Hematopoietic multipotent progenitor cell treated with erythropoietin and hydrocortisone succinate and interleukin-3 and kit ligand, for 8 days (in vitro differentiated cells): Measurements from ENCODE around the gene ARHGEF38.

Source experiments
- DNase-seq: peaks from one replicate; pipeline ENCODE4 v3.0.0-alpha.2; 2015

ARHGEF38 gene

DNA sequence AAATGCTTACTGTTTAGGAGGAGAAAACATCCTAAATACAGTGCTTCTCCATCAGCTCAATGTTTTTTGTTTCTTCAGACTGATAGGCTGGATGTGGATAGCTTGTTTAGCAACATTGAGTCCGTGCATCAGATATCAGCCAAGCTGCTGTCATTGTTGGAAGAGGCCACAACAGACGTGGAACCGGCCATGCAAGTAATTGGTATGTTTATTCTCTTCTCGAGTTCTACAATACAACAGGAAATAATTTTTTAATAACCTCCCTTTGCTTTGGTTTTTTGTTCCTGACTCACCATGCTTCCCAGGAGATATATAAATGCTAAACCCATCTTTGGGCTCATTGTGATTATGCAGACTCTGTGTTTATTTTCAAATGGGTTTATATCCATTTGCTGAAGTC lies 60.9 kb downstream of the ARHGEF38 start:
- no peak for DNase-seq

DNA sequence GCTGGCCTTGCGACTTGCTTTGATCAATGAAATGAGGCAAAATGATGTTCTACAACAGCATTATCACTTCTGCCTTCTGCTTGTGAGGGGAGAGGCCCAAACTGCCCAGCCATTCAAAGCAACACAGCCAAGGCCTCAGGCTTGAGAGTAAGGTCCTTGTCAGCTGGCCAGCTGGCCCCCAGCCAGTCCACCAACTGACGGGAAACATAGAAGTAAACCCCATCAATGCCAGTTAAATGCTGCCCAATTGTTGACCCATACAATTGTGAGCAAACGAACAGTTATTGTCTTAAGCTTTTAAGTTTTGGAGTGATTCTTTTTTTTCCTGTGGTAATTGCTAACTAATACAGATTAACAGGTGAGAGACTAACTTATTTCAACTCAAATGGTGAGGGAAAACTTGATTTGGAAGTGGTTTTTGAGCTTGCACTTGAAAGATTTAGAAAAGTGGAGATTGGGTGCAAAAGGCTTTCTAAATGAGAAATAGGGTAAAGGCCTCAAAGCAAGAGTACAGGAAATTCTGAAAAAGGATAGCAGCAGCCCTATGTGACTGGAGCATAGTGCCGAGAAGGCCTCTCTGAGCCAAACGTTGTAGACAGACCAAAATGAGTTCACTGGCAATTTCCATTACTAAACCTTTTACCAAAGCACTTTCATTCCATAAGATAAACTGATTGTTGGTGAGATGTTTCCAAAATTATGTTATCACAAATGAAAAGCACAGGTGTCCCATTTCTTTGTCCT lies 66.9 kb downstream of the ARHGEF38 start:
- peak; percentile 80 for DNase-seq

DNA sequence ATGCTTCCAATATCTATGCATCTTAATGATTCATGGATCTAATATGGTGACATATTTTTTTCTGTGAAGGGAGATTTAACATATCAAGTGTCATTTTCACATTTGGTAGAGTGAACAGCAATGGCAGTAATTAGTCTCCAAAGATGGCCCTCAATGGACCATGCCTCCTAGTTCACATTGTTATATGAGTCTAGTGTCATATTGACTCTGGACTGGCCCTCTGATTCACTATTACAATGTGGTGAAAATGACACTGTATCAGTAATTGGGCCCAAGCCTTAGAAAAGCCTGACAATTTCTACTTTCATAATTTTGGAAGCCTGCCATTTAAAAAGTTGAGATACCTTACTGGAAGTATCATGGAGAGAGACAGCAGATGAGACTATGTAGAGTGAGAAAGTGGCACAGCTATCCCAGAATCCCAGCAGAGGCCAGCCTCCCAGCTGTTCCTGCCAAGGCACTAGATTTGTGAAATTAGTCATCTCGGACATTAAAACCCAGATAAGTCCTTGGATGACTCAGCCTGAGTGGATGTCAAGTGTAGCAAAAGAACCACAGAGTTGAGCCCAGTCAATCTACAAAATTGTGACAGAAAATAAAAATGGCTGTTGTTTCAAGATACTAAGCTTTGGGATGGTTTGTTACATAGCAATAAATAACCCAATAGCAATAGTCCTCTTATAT lies 68.4 kb downstream of the ARHGEF38 start:
- DNase-seq, result peak; percentile 38

DNA sequence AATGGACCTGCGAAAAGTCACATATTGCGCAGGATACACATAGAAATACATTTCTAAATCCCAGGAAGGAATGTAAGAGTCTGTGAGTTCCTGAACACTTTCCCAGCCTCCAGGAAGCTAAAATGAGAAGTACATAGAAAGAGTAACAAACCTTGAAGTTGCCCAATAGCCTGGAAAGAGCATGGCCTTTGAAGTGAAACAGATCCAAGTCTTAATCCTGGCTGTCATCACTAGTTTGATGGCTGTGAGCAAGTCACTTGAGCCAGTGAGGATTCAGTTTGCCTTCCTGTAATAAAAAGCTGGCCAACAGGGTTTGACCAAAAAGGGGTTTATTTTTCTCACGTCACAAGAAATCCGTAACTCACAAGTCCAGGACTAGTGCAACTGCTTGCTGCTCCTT lies 69.8 kb downstream of the ARHGEF38 start:
- no peak for DNase-seq

DNA sequence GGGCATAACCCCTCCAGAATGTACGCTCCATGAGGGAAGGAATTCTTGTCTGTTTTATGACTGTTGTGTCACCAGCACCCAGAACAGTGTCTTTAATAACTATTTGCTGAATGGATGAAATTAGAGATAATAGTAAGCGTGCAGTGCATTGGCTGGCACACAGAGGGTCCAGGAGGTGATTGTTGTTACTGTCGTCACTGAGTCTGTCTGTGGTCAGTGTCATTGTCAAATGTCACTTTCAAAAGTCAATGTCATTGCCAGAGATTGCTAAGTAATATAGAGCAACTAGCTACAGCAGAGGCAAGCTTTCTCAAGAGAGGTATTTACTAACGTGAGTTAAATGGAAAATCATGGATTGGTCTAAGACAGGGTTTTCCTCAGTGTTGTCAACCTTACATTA lies 70.7 kb downstream of the ARHGEF38 start:
- no peak for DNase-seq

DNA sequence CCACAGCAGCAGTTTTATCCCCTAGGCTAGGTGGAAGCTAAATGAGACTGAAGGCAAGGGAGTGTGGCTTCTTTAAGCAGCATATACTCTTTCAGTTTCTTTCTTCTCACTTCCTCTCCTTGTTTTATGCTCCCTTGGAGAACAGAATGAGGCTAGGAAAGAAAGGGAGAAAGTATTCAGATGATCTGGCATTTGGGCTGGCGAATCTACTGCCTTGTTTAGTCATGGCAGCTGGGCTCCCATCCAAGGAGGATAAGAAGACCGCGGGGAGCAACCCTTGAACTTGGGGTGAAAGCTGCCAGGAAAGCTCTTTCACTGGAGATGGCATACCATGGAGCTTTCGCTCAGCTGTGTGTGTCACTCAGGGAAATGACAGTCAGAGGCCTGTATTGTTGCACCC lies 72.1 kb downstream of the ARHGEF38 start:
- peak; percentile 65 for DNase-seq

DNA sequence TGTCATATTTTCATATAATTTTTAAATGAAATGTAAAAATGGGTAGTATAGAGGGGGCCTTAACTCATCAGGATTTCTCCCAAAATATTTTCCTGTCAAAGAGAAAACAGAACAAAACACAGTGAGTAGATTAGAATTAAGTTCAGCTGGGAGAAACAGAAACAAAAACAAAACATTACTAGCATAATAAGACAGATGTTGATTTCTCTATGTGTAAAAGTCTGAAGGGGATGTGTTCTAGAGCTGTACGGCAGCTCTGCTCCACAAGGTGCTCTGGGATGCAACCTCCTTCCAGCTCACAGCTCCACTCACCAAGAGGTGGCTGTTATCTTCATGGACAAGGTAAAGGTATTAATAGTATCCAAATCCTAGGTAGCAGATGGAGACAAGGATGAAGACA lies 72.8 kb downstream of the ARHGEF38 start:
- DNase-seq, result no peak

DNA sequence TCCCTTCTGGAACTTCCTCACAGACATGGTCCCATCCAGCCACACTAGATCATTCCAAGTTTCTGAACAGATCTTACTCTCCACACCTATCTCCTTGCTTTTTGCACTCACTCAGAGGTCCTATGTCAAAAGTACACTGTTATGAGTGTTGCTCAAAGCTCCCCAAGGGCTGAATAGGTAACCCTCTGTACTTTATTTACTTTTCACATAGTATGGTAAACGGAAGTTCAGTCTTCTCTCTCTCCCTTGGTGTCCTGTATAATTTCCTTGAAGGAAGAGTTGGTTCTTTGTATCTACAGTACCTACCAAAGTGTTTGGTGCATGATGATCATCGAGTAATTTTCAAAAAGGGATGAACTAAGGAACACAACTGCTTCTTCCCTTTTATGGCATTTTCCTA lies 74.4 kb downstream of the ARHGEF38 start:
- no peak for DNase-seq

DNA sequence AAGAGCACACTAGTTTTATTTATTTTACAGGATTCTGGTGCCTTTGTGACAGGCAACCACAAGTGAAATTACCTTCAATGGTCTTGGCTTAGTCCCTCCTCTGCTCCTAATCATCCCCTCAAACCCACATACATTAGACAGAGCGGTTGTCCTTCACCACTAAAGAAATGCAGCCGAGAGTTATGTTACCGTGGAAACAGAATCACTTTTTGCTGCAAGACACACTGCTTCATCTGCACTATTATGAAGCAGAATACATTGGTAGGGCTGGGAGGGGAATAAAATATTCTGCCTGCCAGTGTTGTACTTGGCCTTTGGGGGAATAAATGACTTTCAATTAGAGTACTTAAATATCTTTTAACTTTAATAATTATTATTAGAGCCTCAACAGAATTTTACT lies 75.2 kb downstream of the ARHGEF38 start:
- DNase-seq, result no peak

DNA sequence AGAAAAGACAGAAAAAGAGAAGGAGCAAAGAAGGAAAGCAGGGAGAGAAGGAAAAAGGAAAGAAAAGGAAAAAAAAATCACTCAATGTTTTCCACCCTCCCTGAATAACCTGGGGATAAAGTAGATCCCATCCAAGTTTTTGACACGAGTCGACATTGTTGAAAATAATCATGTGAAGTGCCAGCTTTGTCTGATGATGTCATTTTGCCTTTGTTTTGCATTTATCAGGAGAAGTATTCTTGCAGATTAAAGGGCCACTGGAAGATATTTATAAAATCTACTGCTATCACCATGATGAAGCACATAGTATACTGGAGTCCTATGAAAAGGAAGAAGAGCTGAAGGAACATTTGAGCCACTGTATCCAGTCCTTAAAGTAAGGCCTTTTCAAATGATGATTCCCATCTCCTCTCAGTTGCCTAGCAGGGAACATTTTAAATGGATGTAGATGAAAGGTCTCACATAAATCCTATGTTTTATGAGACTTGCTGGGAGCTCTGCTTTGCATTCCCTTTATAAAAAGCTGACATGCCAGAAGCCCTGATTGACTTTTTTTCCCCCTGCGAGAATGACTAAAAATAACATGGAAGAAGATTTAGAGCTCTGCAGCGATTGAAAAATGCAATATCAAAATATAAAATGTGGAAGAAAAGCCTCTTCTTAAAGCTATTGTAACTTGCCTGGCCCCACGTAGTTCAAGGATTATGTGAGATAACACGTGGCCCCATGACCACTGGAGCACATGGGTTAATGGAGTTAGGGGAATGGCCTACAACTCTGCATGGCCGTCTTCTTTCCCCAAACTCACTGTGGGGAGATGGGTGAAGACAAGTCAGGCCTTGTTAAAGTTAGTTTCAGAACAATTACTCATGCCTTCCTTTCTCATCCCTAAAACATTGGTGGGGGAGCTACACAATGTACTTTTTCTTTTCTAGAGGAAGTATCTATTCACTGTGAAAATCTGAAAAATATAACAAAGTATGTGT lies 78.5 kb downstream of the ARHGEF38 start:
- DNase-seq, result no peak

DNA sequence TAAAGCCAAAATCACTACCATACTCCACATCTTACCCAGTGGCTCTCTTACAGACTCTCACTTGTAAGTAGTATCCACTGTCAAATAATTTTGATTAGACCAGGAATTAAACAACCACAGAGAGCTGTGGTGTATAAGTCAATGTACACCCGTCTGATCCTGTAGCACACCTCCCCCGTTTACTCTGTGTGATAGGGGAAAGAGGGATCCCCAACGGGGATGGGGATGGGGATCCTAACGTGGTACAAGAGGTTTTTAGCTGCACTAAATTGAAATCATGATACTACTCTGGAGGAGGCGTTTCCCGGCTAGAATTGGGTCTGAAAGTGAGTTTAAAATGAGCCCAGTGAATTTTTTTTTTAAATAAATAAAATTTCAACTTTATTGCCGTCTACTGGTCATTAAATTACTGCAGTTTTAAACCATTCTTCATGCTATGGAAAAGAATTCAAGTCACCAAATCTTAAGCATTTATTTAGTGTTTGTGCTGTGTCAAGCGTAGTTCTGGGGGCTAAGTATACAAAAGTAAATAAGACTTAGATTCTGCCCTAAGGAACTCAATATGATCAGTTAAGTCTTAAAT lies 79.5 kb downstream of the ARHGEF38 start:
- DNase-seq, result peak; percentile 30

DNA sequence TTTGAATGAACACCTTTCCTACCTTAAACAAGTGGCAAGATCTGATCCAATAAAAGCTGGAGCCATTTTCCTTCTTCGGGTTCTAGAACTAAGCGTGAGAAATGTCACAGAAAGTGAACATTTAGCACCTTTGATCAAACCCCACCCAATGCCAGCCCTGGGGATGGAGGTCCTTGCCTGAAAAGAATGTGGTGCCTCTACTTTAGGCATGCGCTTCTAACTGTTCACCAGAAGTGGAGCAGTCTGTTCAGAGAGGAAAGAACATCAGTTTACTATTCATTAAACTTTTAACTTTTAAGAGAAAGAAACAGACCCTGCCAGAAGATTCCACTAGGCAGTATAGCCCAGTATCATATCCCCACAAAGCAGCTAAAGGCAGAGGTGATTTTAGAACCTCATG lies 80.2 kb downstream of the ARHGEF38 start:
- DNase-seq, result no peak

DNA sequence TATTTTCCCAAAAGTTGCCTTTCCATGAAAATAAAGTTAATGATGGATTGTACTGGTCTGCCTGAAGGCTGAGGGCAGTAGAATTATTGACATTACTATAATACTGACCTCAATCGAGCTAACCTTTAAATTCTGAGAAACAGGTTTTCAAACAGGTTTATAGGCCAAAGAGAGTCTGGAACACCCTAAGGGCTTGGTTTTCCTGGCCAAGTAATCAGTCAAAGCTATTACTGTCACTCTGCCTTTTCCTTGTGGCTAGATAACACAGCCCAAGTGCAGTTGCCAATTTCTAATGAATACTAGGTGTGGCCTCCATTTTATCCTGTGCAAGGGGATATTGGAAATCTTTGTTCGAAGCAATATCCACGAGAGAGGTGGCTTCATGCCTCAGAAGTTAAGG lies 80.8 kb downstream of the ARHGEF38 start:
- no peak for DNase-seq

DNA sequence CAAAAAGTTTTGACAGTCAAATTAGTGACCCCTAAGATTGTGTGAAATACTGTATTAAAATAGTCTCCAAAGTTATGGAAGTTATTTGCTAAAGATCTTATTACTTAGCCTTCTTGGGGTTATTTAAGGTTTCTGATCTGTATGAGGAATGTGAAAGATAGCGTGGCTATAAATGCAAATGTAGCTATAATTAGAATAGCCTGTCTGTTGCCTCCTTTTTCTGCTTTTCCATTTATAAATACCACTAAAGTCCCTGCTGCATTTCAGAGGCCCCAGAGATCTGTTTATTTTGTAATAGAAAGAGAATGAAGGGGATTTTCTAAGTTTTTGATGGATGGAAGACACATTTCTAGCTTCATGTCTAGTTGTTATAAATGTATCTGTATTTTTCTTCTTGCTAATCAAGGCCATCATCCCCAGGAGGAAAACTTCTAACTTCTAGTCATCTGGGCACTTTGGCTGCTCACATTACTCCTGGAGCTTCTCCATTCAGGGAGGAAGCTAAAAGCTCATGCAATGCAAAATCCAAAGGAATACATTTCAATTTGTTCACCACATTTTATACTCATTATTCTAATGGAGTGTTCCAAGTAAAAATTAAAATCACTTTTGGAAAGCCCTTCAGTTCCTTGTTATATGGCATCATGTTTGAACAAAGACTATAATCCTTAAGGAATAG lies 82.1 kb downstream of the ARHGEF38 start:
- no peak for DNase-seq

DNA sequence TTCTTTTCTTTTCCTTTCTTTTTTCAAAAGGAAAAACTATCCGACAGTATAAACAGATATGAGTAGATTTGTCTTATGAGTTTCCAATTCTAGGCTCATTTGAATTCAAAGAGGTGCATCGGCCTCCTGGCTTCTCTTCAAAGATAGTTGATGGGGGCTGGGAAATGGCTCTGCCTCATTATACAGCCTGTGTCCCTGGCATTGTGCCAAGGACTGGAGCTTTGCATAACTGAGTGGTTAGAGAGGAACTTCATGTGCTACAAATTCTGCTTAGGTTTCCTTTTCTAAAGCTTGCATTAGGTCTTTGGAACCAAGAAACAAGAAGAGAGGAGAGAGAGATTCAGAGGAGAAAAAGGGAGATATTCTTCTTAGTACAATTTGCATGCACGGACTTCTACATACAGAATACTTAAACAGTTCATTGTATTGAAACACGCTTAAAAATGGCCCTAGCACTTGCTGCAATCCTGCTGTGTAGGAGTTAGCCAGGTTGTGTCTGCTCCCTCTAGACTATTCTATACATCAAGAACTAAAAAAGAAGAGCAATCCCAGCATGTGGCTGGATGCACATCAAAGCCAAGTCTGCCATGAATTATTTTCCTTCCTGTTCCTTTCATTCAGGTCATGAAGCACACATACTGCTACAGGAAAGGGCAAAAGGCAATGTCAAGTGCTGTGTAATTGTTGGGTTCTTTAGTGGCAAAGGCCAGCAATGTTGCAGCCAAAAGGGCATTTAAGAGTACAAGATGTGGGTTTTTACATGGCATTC lies 85.2 kb downstream of the ARHGEF38 start:
- peak; percentile 57 for DNase-seq

DNA sequence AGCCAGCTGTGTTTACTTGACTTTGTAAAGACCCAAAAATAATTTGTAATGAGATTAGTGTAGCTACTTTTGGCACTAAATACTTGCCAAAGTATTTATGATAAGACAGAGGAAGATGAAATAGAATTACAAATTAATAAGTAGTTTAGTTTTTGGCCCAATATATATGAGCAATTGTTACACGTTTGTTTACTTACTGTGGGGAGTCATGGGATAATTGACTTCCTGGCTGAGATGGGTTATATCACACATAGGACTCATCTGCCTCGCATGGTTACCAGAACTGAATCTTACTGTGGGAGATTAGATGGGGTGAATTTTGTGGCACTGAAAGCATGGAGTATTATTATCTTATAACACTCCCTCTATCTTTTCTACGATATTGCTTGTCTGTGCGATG lies 89.4 kb downstream of the ARHGEF38 start:
- DNase-seq, result no peak

DNA sequence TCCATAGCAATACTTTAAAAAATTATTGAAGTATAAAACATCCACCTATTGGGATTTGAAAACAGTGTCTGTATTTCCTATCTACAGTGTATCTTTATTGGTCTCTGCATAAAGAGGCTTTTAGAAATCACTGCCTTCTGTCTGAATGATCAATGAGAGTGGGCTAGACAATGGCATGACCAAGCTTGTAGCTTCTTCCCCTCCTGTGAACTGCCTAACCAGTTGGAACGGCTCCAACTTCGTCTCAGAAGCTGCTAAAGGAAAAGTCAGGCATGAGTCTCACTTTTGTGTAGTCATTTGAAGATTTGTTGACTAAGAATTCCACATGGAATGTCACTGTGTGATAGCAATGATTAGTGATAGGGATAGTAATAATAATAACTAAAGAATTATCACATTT lies 91.8 kb downstream of the ARHGEF38 start:
- DNase-seq, result no peak

DNA sequence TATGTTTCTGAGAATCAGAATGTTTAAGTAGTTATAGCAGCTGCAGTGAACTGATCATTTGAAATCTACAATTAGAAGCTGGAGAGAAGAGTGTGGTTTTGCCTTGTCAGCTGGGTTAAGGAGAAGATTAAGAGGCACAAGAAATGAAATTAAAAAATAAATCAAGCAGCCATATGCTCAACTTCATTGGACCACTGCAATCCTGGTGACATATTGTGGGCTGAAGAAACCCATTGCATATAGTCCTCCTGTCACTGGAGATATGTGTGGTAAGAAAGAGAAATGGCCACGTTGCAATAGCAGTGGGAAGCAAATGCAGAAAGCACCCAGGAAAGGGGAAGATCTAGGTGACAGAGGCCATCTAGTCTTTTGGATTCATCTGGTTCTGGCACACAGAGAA lies 93.0 kb downstream of the ARHGEF38 start:
- no peak for DNase-seq

DNA sequence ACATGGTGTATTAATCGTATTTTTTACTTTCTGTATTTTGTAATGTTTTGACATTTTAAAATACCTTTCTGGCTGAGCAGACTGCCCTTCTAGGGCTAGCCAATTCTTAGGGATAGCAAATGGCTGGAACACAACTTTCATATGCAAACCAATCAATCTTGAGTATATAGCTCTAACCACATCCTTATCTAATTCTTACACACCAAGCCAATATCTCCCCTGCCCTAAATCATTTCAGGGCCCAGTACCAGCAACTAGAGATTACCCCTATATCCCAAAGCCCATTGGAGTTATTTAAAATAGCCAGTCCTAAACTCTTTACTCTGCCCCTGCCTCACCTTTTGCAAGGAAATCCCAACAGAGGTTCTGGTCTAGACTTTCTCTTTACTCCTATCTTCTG lies 97.8 kb downstream of the ARHGEF38 start:
- peak; percentile 60 for DNase-seq

DNA sequence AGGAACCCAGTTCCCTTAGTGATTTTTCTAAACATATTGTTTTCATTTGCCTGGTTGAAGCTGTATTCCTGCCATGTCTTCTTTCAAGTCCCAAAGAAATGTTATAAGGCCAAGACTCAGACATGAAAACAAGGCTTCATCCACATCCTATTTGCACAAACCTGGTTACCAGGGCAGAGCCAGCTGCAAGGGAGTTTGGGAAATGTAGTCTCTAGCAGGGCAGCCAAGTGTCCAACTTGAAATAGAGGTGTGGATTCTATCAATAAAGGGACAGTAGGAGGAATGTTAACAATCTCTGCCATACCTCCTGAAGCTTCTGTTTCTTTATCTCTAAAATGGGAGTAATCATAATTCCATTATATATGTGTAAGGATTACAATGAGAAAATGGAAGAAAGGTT lies 99.5 kb downstream of the ARHGEF38 start:
- DNase-seq, result no peak

DNA sequence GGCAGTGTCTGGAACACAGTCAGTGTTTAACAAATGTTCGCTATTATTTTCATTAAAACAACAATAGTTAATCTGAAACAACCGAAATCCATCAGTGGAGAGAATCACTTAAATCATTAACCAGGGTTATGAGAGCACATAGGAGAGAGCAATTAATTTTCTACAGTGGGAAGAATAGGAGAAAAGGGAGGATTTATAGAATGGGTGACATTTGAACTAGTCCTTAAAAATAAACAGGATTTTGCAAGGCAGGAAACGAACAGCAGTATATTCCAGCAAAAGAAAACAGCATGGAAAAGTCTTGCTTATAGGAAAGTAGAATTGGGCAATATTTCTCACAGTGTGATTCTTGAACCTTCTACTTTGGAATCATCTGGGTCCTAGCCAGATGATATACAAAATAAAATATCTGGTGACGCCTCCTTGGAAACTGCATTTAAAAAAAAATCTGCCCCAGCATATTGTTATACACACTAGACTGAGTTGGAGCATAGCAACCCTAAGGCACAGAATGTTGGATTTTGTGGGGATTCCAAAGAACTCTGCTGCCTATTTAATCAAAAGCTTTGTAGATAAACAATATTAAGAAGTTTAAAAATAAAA lies 100.0 kb downstream of the ARHGEF38 start:
- DNase-seq, result no peak
